ENCODE data around the gene ERGIC1.
A peak's percentile ranks its signal among the peaks of the same experiment; 100 is the strongest.

The ERGIC1 gene

GRCh38 chr5:172902497-172903472 is 68.7 kb downstream of the ERGIC1 start:
- DNase-seq (ENCODE audit: low read depth in 2 of 2): no peak

DNA sequence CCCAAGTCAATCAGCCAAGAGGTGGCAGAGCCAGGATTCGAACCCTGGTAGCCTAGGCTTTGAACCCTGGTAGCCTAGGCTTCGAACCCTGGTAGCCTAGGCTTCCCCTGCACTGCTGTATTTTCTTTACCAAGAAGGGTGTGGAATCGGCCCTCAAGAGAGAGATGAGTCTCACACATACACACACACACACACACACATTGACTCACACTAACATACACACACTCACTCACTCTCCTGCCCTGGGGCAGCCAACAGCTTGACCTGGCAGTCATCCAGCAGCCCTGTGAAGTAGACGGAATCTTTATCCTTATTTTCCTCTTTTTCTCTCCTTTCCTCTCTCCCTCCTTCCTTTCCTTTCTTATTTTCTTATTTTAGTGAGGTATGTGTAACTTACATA is 69.7 kb downstream of the ERGIC1 start:
- no peak for DNase-seq (ENCODE audit: low read depth in 2 of 2)

DNA sequence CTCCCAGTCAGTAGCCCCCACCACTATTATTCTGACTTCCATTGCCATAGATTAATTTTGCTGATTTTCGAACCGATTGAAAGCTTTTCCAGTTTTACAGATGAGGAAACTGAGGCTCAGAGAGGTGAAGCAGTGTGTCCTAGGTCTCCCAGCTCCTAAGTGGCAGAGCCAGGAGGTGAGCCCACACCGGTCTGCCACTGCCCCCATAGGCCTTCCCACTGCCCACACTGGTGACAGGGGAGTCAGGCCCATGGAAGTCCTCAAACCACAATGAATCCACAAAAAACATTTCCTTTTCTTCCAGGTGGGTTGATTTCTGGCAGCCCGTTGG is 70.2 kb downstream of the ERGIC1 start:
- no peak for DNase-seq (ENCODE audit: low read depth in 2 of 2)

DNA sequence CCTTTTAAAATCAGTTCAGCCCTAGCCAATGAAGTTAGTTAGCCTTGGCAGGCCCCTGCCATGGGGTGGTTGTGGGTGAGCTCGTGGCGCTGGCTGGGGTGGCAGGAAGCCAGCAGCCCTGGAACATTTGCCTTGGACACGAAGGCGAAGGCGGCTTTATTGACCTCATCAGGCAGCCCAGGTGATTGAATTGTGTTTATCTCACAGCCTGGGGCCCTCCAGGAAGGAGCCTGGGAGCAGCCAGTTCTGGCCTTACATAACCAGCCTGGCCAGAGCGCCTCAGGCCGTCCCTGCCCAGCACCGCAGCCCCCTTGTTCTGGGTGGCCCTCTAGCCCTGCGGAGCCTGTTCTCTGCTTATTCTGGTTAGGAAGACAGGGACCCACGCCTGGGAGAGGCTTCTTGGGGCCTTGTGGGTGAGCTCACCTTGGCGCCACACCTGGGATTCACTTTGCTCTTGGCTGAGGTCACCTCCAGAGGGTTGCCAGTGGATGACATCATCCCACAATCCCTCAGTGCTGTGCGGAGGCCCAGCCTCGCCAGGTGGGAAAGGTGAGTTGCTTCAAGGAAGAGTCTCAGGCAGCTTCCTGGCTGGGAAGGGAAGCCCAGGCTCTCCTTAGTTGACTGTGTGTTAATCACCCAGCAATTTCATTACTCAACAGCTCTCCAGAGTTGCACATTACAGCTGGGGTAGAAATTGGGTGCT is 70.7 kb downstream of the ERGIC1 start:
- no peak for DNase-seq (ENCODE audit: low read depth in 2 of 2)

DNA sequence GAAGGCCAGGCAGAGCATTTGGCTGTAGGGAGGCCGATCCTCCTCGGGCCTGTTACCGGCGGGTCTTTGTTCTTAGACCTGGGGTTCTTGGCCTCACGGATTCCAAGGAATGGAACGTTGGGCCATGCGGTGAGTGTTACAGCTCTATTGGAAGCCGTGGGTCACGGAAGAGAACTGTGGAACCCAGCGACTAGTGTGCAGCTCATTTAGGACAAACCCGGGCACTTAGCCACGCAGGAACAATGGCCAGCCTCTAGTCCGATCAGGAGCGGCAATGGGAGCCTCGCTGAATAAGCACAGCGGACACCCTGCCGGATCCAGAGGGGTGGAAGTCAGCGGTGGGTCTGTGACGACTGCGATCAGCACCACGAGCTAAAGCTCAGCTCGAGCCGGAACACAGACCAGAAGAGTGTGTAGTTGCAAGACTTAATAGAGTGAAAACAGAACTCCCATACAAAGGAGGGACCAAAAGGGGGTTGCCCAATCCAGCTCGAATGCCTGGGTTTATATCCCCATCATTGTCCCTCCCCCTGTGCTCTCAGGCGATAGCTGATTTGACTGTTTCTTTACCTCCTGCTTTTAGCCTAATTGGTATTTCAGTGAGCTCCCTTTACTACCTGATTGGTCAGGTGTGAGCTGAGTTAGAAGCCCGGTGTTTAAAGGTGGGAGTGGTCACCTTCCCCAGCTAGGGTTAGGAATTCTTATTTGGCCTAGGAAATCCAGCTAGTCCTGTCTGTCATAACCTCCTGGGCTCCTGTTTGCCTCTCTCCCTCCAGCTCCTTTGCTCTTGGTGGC is 71.5 kb downstream of the ERGIC1 start:
- no peak for DNase-seq (ENCODE audit: low read depth in 2 of 2)

- no peak for DNase-seq (ENCODE audit: low read depth in 2 of 2)
Observed at GRCh38 chr5:172906436-172906835, 72.4 kb downstream of the ERGIC1 start.

- DNase-seq (ENCODE audit: low read depth in 2 of 2): no peak
Observed at GRCh38 chr5:172906888-172907287, 72.8 kb downstream of the ERGIC1 start.

- DNase-seq (ENCODE audit: low read depth in 2 of 2): no peak
Observed at GRCh38 chr5:172907657-172908056, 73.6 kb downstream of the ERGIC1 start.

- DNase-seq (ENCODE audit: low read depth in 2 of 2): no peak
Observed at GRCh38 chr5:172908662-172909061, 74.6 kb downstream of the ERGIC1 start.

DNA sequence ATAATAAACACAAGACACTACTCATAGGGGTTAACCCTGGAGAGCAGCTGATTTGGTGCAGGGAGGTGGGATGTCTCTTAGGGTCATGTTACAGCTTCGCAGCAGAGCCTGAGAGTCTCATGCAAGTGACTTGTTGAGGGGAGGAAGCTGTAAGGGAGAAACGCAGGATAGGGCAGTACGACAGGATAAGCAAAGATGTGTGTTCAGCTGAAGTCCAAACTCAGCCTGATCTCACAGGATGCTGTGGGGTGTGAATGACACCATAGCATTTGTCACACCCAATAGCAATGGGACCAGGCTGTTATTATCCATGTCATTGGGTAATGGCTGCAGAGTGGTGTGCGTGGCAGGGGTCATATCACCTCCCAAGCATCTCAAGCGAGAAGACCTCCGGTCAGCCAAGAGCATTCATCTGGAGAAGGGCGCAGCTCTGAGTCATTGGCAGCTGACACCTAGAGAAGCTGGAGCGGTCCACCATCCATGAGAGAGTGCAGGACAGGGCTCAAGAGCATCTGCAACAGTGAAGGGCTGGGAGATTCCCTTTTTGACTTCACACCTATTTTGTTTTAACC is 76.0 kb downstream of the ERGIC1 start:
- DNase-seq (ENCODE audit: low read depth in 2 of 2): no peak

DNA sequence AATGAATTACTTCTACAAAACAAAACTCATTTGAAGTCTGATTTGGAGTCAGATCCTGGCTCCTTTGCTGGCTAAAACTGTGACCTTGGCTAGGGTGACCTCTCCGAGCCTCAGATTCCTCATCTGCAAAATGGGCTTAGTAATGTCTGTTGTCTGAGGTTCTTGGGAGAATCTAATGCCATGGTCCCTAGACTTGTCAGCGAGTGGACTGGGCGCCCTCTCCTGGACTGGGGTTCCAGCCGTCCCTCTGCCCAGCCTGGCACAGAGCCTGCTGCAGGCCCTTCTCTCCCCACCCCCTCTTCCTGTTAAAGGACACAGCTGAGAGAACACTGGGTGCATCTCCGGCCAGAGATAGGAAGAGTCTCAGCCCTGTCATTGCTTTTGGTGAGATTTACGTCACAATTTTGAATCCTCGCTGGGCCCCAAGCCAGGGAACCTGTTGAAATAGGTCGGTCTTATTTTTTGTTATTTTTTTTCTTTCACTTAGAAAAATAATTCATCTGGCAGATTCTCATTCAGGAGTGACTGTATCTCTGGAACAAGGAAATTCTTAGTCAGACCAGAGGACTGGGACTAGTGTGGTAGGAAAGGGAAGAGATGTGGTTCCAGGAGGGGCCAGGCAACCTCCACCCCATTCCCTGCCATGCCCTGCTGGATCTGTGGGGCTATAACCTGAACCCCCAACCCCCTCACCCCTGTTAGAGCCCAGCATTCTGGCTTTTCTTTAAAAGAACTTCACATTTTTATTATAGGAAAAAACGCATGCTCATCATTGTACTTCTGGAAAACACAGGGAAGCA is 77.0 kb downstream of the ERGIC1 start:
- no peak for DNase-seq (ENCODE audit: low read depth in 2 of 2)

GRCh38 chr5:172911628-172911880 is 77.5 kb downstream of the ERGIC1 start:
- DNase-seq (ENCODE audit: low read depth in 2 of 2): no peak

- no peak for DNase-seq (ENCODE audit: low read depth in 2 of 2)
Observed at GRCh38 chr5:172911976-172912375, 77.9 kb downstream of the ERGIC1 start.

DNA sequence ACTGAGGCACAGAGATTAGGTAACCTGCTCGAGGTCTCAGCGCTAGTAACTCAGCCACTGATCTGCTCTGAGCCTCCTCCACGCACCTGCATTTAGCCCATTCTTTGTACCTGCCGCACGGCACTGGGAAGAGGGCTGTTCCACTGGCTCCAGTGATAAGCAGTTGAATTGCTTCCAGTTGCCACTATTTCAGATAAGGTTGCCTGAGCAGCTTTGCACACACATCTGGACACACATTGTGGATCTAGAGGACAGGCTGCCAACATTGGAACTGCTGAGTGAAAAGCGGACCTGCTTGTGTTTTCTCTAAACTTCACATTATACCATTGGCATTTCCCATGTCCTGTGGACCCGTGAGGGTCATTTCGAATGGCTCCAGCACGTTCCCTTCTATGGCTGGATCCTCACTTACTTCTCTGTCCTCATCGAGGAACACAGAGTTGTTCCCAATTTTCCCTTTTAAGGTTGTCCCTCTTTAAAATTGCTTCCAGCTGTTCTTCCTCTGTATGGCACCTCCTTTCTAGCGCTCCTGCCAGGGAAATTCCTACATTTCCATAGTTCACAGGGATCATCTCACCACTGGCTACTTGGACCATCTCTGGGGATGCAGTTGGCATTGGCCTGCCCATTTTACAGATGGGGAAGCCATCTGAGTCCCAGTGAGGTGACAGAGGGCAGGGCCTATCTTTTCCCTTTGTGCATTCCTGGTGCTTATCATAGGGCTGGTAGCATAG is 79.2 kb downstream of the ERGIC1 start:
- DNase-seq (ENCODE audit: low read depth in 2 of 2): no peak

- DNase-seq (ENCODE audit: low read depth in 2 of 2): no peak
Observed at GRCh38 chr5:172915514-172915913, 81.5 kb downstream of the ERGIC1 start.

GRCh38 chr5:172918421-172919371 is 84.6 kb downstream of the ERGIC1 start:
- DNase-seq (ENCODE audit: low read depth in 2 of 2): peak in 1 of 2 donors; percentile 17

DNA sequence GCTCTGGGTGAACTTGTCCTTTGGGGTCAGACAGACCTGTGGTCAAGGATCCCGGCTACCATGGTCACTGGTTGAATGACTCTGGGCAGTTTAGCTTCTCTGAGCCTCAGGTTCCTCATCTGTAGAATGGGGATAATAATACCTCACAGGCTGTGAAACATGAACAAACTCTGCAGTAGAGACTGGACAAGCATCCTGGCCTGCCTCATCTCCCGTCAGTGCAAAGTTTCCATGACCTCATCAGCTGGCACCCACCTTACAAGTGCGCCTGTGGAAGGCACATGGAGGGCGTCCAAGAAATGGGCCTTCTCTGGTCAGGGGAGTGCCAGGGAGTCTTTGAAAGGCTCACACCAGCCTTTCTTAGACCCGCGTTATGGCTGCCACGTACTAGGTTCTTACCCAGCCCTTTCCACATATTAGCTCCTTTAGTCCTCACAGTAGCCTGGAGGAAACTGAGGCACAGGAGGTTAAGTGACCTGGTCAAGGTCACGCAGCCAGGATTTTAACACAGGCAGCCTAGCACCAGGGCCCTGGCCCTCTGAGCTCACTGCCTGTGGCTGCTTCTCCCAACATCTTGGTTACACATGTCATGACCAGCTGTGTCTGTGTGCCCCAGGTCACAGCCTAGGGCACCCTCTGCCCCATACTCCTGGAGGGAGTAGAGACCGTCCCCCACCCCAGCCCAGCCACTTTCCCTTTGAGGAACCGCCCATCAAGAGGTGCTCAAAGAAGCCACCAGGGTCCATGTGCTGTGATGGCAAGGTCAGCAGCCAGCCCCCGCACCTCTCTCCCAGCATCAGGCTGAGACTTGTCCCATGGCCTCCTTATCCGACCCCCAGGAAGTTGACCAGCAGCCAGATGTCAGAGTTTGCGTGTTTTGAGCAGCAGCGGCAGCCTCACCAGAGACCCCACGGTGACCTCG is 85.7 kb downstream of the ERGIC1 start:
- no peak for DNase-seq (ENCODE audit: low read depth in 2 of 2)

- no peak for DNase-seq (ENCODE audit: low read depth in 2 of 2)
Observed at GRCh38 chr5:172920447-172920849, 86.4 kb downstream of the ERGIC1 start.

Data from stimulated activated CD8-positive, alpha-beta memory T cell treated with anti-CD3 and anti-CD28 coated beads, Interleukin-7, amount 100 ng/mL, for 1 hour (primary cell).